HG03460 (cell line): ENCODE measurements around the gene NOTUM.
A peak's percentile ranks its signal among the peaks of the same experiment; 100 is the strongest.

Experiments
- ATAC-seq: cut with Tn5 transposase; IDR thresholded peaks from one replicate; pipeline ENCODE4 v1.9.1; 2021; ENCODE audit not compliant: unreplicated experiment

NOTUM gene

GRCh38 chr17:81911277-81911961 lies 49.6 kb downstream of the NOTUM start, which contains the start of gene PCYT2:
PCYT2 (minus strand) TSS chr17:81911399; CDS start chr17:81911355, 44 bp downstream.
- ATAC-seq, result peak; percentile 53

GRCh38 chr17:81910840-81911276 lies 50.1 kb downstream of the NOTUM start:
- peak; percentile 21 for ATAC-seq

- ATAC-seq, result no peak
Measured at GRCh38 chr17:81909966-81910839, 50.8 kb downstream of the NOTUM start.

- no peak for ATAC-seq
Measured at GRCh38 chr17:81909231-81909630, 51.8 kb downstream of the NOTUM start.

- no peak for ATAC-seq
Measured at GRCh38 chr17:81908793-81909192, 52.2 kb downstream of the NOTUM start.

- ATAC-seq, result no peak
Measured at GRCh38 chr17:81907219-81908145, 53.5 kb downstream of the NOTUM start.

- no peak for ATAC-seq
Measured at GRCh38 chr17:81906476-81907218, 54.3 kb downstream of the NOTUM start.

- ATAC-seq, result no peak
Measured at GRCh38 chr17:81905993-81906392, 55.0 kb downstream of the NOTUM start.

- ATAC-seq, result no peak
Measured at GRCh38 chr17:81905424-81905875, 55.5 kb downstream of the NOTUM start.

GRCh38 chr17:81904600-81905423 lies 56.2 kb downstream of the NOTUM start:
- no peak for ATAC-seq

- no peak for ATAC-seq
Measured at GRCh38 chr17:81903896-81904599, 56.9 kb downstream of the NOTUM start.

- ATAC-seq, result no peak
Measured at GRCh38 chr17:81903415-81903831, 57.6 kb downstream of the NOTUM start.

GRCh38 chr17:81902653-81903414 lies 58.2 kb downstream of the NOTUM start:
- ATAC-seq, result no peak
